Measurements from ENCODE around the gene OTOP2. TPM values are rescaled to one million over a fixed set of nuclear protein-coding genes. Genes with fewer than 3 reads are reported as not detected.
A peak's percentile ranks its signal among the peaks of the same experiment; 100 is the strongest.
"Not testable (repeated sequence)": the region's sequence is repeated elsewhere in the genome, so short reads cannot be mapped to it uniquely, and the experiment has no call there.

Gene OTOP2
- total and polyA plus RNA-seq, 4 donors: not detected

GRCh38 chr17:74979408-74980146 lies 55.5 kb downstream of the OTOP2 start:
- TF ChIP-seq CTCF (IDR thresholded peaks at IDR 0.05; ENCODE audit: control extremely low read depth, extremely low read depth): no peak
- Histone ChIP-seq H3K4me1 (ENCODE audit: control insufficient read depth in 5 of 5, insufficient read depth in 5 of 5, low read length in 5 of 5) (peaks cover 0 to 9% (median 5%) of the 10 kb centered on the region in 5 donors), H3K36me3 (ENCODE audit: control insufficient read depth in 4 of 4, insufficient read depth in 4 of 4, low read length in 4 of 4) (no peaks in the 10 kb centered on the region), H3K4me3 (no peak overlapping the region), H3K9ac (ENCODE audit: insufficient read depth in 1 of 2, low read length in 2 of 2) (no peak overlapping the region), H3K27me3 (ENCODE audit: control insufficient read depth in 3 of 3, insufficient read depth in 3 of 3, low read length in 2 of 3) (peaks cover 0 to 3% (median 0%) of the 10 kb centered on the region in 3 donors), H3K9me3 (ENCODE audit: control insufficient read depth in 4 of 4, insufficient read depth in 3 of 4, low read length in 3 of 4) (no peaks in the 10 kb centered on the region), H3K27ac (ENCODE audit: low read depth in 1 of 2, low read length in 1 of 2) (no peak overlapping the region)
- ATAC-seq (ENCODE audit: insufficient read depth, low FRiP score) (no peak), DNase-seq (no peak)
- WGBS, 2 donors: 83% methylated on average over 17 of the region's 17 CpGs

GRCh38 chr17:74981318-74981978 lies 57.4 kb downstream of the OTOP2 start:
- no peak for ATAC-seq (ENCODE audit: insufficient read depth, low FRiP score)
- no peak for TF ChIP-seq CTCF (IDR thresholded peaks at IDR 0.05; ENCODE audit: control extremely low read depth, extremely low read depth)
- Histone ChIP-seq H3K4me1 (ENCODE audit: control insufficient read depth in 5 of 5, insufficient read depth in 5 of 5, low read length in 5 of 5) (peaks cover 0 to 9% (median 5%) of the 10 kb centered on the region in 5 donors), H3K9ac (ENCODE audit: insufficient read depth in 1 of 2, low read length in 2 of 2) (peak overlapping the region; percentile 87 to 91), H3K9me3 (ENCODE audit: control insufficient read depth in 4 of 4, insufficient read depth in 3 of 4, low read length in 3 of 4) (no peaks in the 10 kb centered on the region), H3K27ac (ENCODE audit: low read depth in 1 of 2, low read length in 1 of 2) (peak overlapping the region; percentile 95 to 97), H3K27me3 (ENCODE audit: control insufficient read depth in 3 of 3, insufficient read depth in 3 of 3, low read length in 2 of 3) (no peaks in the 10 kb centered on the region), H3K36me3 (ENCODE audit: control insufficient read depth in 4 of 4, insufficient read depth in 4 of 4, low read length in 4 of 4) (no peaks in the 10 kb centered on the region), H3K4me3 (peak overlapping the region; percentile 57)
- WGBS, 2 donors: 57% methylated on average over 16 of the region's 16 CpGs
- no peak for DNase-seq

- Histone ChIP-seq H3K9ac (ENCODE audit: insufficient read depth in 1 of 2, low read length in 2 of 2) (peak overlapping the region; percentile 87 to 91), H3K4me1 (ENCODE audit: control insufficient read depth in 5 of 5, insufficient read depth in 5 of 5, low read length in 5 of 5) (peaks cover 0 to 12% (median 8%) of the 10 kb centered on the region in 5 donors), H3K9me3 (ENCODE audit: control insufficient read depth in 4 of 4, insufficient read depth in 3 of 4, low read length in 3 of 4) (no peaks in the 10 kb centered on the region), H3K27me3 (ENCODE audit: control insufficient read depth in 3 of 3, insufficient read depth in 3 of 3, low read length in 2 of 3) (no peaks in the 10 kb centered on the region), H3K27ac (ENCODE audit: low read depth in 1 of 2, low read length in 1 of 2) (peak overlapping the region; percentile 95 to 97), H3K4me3 (peak overlapping the region; percentile 57), H3K36me3 (ENCODE audit: control insufficient read depth in 4 of 4, insufficient read depth in 4 of 4, low read length in 4 of 4) (no peaks in the 10 kb centered on the region)
- ATAC-seq (ENCODE audit: insufficient read depth, low FRiP score) (peak; percentile 85), DNase-seq (peak; percentile 84 to 89 (median 88))
- TF ChIP-seq CTCF (IDR thresholded peaks at IDR 0.05; ENCODE audit: control extremely low read depth, extremely low read depth): no peak
- WGBS, 2 donors: 0 to 1% methylated on average over 51 to 61 of the region's 61 CpGs
These were observed 58.0 kb downstream of the OTOP2 start for GRCh38 chr17:74981979-74982662.

GRCh38 chr17:74982663-74983313 lies 58.7 kb downstream of the OTOP2 start:
- H3K27ac ChIP-seq (ENCODE audit: low read depth in 1 of 2, low read length in 1 of 2): peak overlapping the region; percentile 95 to 97
- H3K4me3 ChIP-seq: peak overlapping the region; percentile 57
- H3K9ac ChIP-seq (ENCODE audit: insufficient read depth in 1 of 2, low read length in 2 of 2): peak overlapping the region; percentile 78 to 91
- peaks cover 0 to 13% (median 8%) of the 10 kb centered on the region in 5 donors for H3K4me1 ChIP-seq (ENCODE audit: control insufficient read depth in 5 of 5, insufficient read depth in 5 of 5, low read length in 5 of 5)
- not testable (repeated sequence) for H3K9me3 ChIP-seq (ENCODE audit: control insufficient read depth in 4 of 4, insufficient read depth in 3 of 4, low read length in 3 of 4); ATAC-seq (ENCODE audit: insufficient read depth, low FRiP score); H3K36me3 ChIP-seq (ENCODE audit: control insufficient read depth in 4 of 4, insufficient read depth in 4 of 4, low read length in 4 of 4); H3K27me3 ChIP-seq (ENCODE audit: control insufficient read depth in 3 of 3, insufficient read depth in 3 of 3, low read length in 2 of 3)
- DNase-seq: peak in 1 of 3 donors; percentile 36
- 32% methylated on average over 14 of the region's 14 CpGs for WGBS, 2 donors

Data from lung (tissue), 12 donors.